ENCODE results near the gene SCAMP5. TPM values are rescaled to one million over a fixed set of nuclear protein-coding genes. Genes with fewer than 3 reads are reported as not detected.

SCAMP5 gene
- total RNA-seq, 1 donor from 2014 or later = 0.73 TPM

GRCh38 chr15:75021341-75021740 lies 26.0 kb downstream of the SCAMP5 start:
- DNase-seq (ENCODE audit: low spot score) = no peak

GRCh38 chr15:75022783-75023180 lies 27.4 kb downstream of the SCAMP5 start:
- DNase-seq (ENCODE audit: low spot score) (no peak), ATAC-seq (no peak)

More at GRCh38 chr15:75021341-75021740, 26.0 kb downstream of the SCAMP5 start:
- no peak for ATAC-seq

GRCh38 chr15:75023181-75023871 lies 28.0 kb downstream of the SCAMP5 start, which contains the start of gene PPCDC:
Gene PPCDC (plus strand): TSS chr15:75023590. CDS start chr15:75028319, 4,729 bp downstream.
- peak; percentile 98 for ATAC-seq
- peak; percentile 97 for DNase-seq (ENCODE audit: low spot score)

GRCh38 chr15:75023872-75024636 lies 28.7 kb downstream of the SCAMP5 start:
- DNase-seq (ENCODE audit: low spot score) (no peak), ATAC-seq (peak; percentile 36)

GRCh38 chr15:75025107-75025506 lies 29.7 kb downstream of the SCAMP5 start:
- ATAC-seq (no peak), DNase-seq (ENCODE audit: low spot score) (no peak)

- no peak for DNase-seq (ENCODE audit: low spot score)
- no peak for ATAC-seq
These were observed 30.3 kb downstream of the SCAMP5 start for GRCh38 chr15:75025548-75026260.

- no peak for DNase-seq (ENCODE audit: low spot score)
- ATAC-seq = no peak
These were observed 32.2 kb downstream of the SCAMP5 start for GRCh38 chr15:75027551-75027950.

- DNase-seq (ENCODE audit: low spot score) (no peak), ATAC-seq (peak; percentile 17)
These were observed 33.6 kb downstream of the SCAMP5 start for GRCh38 chr15:75028991-75029377.

GRCh38 chr15:75029378-75030022 lies 34.1 kb downstream of the SCAMP5 start:
- DNase-seq (ENCODE audit: low spot score) (peak; percentile 91), ATAC-seq (peak; percentile 94)

GRCh38 chr15:75030023-75030413 lies 34.7 kb downstream of the SCAMP5 start:
- no peak for DNase-seq (ENCODE audit: low spot score)
- peak; percentile 18 for ATAC-seq

GRCh38 chr15:75030424-75030823 lies 35.1 kb downstream of the SCAMP5 start:
- no peak for ATAC-seq
- DNase-seq (ENCODE audit: low spot score) = no peak

- DNase-seq (ENCODE audit: low spot score) (no peak), ATAC-seq (no peak)
These were observed 36.5 kb downstream of the SCAMP5 start for GRCh38 chr15:75031848-75032247.

GRCh38 chr15:75032395-75032794 lies 37.0 kb downstream of the SCAMP5 start:
- ATAC-seq = no peak
- DNase-seq (ENCODE audit: low spot score) = no peak

GRCh38 chr15:75033809-75034208 lies 38.4 kb downstream of the SCAMP5 start:
- ATAC-seq (no peak), DNase-seq (ENCODE audit: low spot score) (no peak)

- no peak for ATAC-seq
- no peak for DNase-seq (ENCODE audit: low spot score)
These were observed 39.3 kb downstream of the SCAMP5 start for GRCh38 chr15:75034615-75035014.

- no peak for DNase-seq (ENCODE audit: low spot score)
- no peak for ATAC-seq
These were observed 40.9 kb downstream of the SCAMP5 start for GRCh38 chr15:75036212-75036616.

- ATAC-seq (no peak), DNase-seq (ENCODE audit: low spot score) (no peak)
These were observed 42.3 kb downstream of the SCAMP5 start for GRCh38 chr15:75037685-75038084.

GRCh38 chr15:75038231-75038630 lies 42.9 kb downstream of the SCAMP5 start:
- ATAC-seq (no peak), DNase-seq (ENCODE audit: low spot score) (no peak)

GRCh38 chr15:75042730-75043508 lies 47.6 kb downstream of the SCAMP5 start:
- ATAC-seq (peak; percentile 66), DNase-seq (ENCODE audit: low spot score) (peak; percentile 75)
